Tibial nerve (tissue), 4 donors: ENCODE measurements around the gene MYOM1. TPM values are rescaled to one million over a fixed set of nuclear protein-coding genes. Genes with fewer than 3 reads are reported as not detected.

Source experiments
- DNase-seq, 2 donors: peaks; one replicate each; pipeline ENCODE4 v3.0.0-alpha.2; 2019; ENCODE audit warnings: low spot score in 2 of 2
- H3K27ac ChIP-seq, 4 donors: fragments of 200-600 bp; sonication (generic) in 3 of 4; one replicate each; pipeline ENCODE4 v1.5.1; 2017 to 2019; ENCODE audit warnings: mild to moderate bottlenecking in 1 of 4
- H3K27me3 ChIP-seq, 2 donors: fragments of 200-600 bp; sonication (generic) in 1 of 2; one replicate each; pipeline versions ENCODE4 v1.5.1 to v1.6.0; 2017 to 2019
- H3K36me3 ChIP-seq, 3 donors: fragments of 200-600 bp; sonication (generic); one replicate each; pipeline ENCODE4 v1.5.1; 2018 to 2019
- H3K4me1 ChIP-seq, 4 donors: fragments of 200-600 bp; sonication (generic) in 3 of 4; one replicate each; pipeline ENCODE4 v1.5.1; 2017 to 2019
- H3K4me3 ChIP-seq, 4 donors: fragments of 200-600 bp; sonication (generic) in 3 of 4; one replicate each; pipeline ENCODE4 v1.5.1; 2017 to 2019; ENCODE audit warnings: mild to moderate bottlenecking in 1 of 4, moderate library complexity in 1 of 4
- H3K9me3 ChIP-seq, 4 donors: fragments of 200-600 bp; sonication (generic) in 3 of 4; one replicate each; pipeline ENCODE4 v1.5.1; 2017 to 2019
- EP300 ChIP-seq, 2 donors: sonication (generic); formaldehyde crosslinking; IDR thresholded peaks; one replicate each; pipeline ENCODE4 v1.6.1; 2017; ENCODE audit warnings: antibody characterized with exemption in 2 of 2, mild to moderate bottlenecking in 1 of 2
- POLR2A ChIP-seq, 2 donors: fragments of 450-650 bp; IDR thresholded peaks; one replicate each; pipeline ENCODE4 v1.6.1; 2017; ENCODE audit warnings: antibody characterized with exemption in 2 of 2, mild to moderate bottlenecking in 2 of 2, moderate library complexity in 2 of 2
- WGBS, 2 donors: methylation state at CpG; one replicate each; pipeline ENCODE4 v1.1.5; 2018; 5-methylcytosine and 5-hydroxymethylcytosine counted together
- total RNA-seq, 4 donors: library from RNA; depleted of rRNA; stranded (reverse); fragments of >200 nt; gene quantifications; one replicate each; pipeline ENCODE4 v1.1.0, GENCODE V29; 2016
- TF ChIP-seq, protein P1 (sequence below), 5 experiments: fragments of 200-600 bp in 3 of 5; fragments of 450-650 bp in 2 of 5; sonication (generic) in 3 of 5; IDR thresholded peaks; one replicate each; pipeline ENCODE4 v1.5.1; 2016 to 2019; ENCODE audit warnings: antibody characterized with exemption in 5 of 5, mild to moderate bottlenecking in 3 of 5, moderate library complexity in 2 of 5

MYOM1 gene
- total RNA-seq, 4 donors from 2014 or later = 3.0 to 8.1 (median 5.6) TPM

DNA sequence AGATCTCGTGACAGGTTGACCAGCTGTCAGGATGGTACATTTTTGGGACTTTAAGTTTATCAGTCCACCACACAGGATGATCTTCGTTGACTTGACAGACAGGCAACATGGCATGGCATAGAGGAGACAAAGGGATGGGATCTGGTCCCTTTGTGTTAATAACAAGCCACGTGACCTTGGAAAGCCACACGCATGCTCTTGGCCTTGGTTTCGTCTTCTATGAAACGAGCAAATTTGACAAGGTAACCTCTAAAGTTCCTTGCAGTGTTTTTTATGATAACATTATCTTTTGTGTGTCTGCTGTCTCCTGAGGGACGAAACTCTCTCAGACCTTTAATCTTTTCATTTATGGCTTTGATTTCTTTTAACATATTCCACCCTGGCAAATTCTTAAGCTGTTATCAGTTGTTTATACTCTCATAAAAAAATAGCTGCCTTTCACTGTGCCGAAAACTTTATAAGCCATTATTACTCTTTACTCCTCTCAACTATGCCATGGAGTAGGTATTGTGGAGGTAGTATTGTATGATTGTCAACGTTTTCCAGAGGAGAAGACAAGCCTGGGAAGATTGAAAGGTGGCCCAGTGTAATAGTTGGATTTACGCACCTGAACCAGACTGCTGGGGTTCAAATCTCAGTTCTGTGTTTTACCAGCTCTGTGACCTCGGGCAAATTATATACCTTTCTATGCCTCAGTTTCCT is 81.3 kb downstream of the MYOM1 start:
- H3K9me3 ChIP-seq = peaks cover 0 to 10% (median 0%) of the 10 kb centered on the region in 4 donors
- no peaks in the 10 kb centered on the region for H3K27me3 ChIP-seq
- WGBS, 2 donors = 86% methylated on average over 11 of the region's 11 CpGs
- no peak for TF ChIP-seq POLR2A (IDR thresholded peaks at IDR 0.05)
- no peak for TF ChIP-seq EP300 (IDR thresholded peaks at IDR 0.05)
- TF ChIP-seq, protein P1, sequence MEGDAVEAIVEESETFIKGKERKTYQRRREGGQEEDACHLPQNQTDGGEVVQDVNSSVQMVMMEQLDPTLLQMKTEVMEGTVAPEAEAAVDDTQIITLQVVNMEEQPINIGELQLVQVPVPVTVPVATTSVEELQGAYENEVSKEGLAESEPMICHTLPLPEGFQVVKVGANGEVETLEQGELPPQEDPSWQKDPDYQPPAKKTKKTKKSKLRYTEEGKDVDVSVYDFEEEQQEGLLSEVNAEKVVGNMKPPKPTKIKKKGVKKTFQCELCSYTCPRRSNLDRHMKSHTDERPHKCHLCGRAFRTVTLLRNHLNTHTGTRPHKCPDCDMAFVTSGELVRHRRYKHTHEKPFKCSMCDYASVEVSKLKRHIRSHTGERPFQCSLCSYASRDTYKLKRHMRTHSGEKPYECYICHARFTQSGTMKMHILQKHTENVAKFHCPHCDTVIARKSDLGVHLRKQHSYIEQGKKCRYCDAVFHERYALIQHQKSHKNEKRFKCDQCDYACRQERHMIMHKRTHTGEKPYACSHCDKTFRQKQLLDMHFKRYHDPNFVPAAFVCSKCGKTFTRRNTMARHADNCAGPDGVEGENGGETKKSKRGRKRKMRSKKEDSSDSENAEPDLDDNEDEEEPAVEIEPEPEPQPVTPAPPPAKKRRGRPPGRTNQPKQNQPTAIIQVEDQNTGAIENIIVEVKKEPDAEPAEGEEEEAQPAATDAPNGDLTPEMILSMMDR (IDR thresholded peaks at IDR 0.05) = no peak
- DNase-seq = no peak
- no peaks in the 10 kb centered on the region for H3K36me3 ChIP-seq
- H3K4me1 ChIP-seq = no peaks in the 10 kb centered on the region
- no peak overlapping the region for H3K27ac ChIP-seq
- H3K4me3 ChIP-seq = no peak overlapping the region

DNA sequence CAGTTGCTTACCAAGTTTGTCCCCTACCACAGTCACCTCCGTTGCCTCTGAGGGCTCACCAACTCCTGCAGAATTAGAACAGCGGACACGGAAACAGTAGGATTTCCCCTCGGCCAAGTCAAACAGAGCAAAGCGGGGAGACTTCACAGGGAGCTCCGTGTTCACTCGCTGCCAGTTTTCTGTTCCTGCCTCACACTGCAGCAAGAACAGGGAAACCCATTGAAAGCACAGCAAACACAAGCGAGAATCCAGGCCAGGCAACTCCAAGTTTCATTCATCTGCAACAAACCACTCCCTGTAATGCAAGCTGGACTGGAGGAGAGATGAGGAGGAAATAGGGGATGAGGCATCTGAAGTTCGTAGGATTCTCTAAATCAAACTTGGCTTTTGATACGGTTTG is 84.2 kb downstream of the MYOM1 start:
- TF ChIP-seq POLR2A (IDR thresholded peaks at IDR 0.05) = no peak
- TF ChIP-seq EP300 (IDR thresholded peaks at IDR 0.05) = no peak
- Histone ChIP-seq H3K4me3 (no peak overlapping the region), H3K27me3 (no peaks in the 10 kb centered on the region), H3K27ac (peak overlapping the region in 2 of 4 donors; percentile 25 to 44), H3K4me1 (no peaks in the 10 kb centered on the region), H3K9me3 (no peaks in the 10 kb centered on the region), H3K36me3 (no peaks in the 10 kb centered on the region)
- 45 to 52% methylated on average over 10 of the region's 10 CpGs for WGBS, 2 donors
- no peak for DNase-seq

DNA sequence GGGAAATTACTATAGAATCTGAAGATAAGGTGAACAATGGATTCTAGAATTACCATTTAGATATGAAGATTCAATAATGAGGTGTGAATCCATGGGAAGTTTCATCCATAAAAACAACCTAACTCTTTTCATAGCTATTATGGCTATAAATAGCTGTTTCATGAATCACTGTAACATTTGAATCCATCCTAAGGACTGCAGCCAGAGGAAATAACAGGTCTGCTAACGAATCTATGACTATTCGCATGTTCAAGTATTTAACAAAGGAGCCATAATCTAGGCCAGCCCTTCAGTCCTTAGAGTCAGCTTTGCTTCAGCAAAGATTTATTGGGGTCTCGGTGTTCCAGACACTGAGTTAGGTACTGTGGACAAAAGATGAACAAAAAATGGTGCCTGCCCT is 87.1 kb downstream of the MYOM1 start:
- Histone ChIP-seq H3K27ac (no peak overlapping the region), H3K4me3 (no peak overlapping the region), H3K9me3 (no peaks in the 10 kb centered on the region), H3K27me3 (no peaks in the 10 kb centered on the region), H3K4me1 (peaks cover 0 to 10% (median 0%) of the 10 kb centered on the region in 4 donors), H3K36me3 (no peaks in the 10 kb centered on the region)
- TF ChIP-seq, protein P1 (IDR thresholded peaks at IDR 0.05) = no peak
- TF ChIP-seq POLR2A (IDR thresholded peaks at IDR 0.05) = no peak
- no peak for TF ChIP-seq EP300 (IDR thresholded peaks at IDR 0.05)
- 75 to 82% methylated on average over 3 of the region's 3 CpGs for WGBS, 2 donors
- no peak for DNase-seq

DNA sequence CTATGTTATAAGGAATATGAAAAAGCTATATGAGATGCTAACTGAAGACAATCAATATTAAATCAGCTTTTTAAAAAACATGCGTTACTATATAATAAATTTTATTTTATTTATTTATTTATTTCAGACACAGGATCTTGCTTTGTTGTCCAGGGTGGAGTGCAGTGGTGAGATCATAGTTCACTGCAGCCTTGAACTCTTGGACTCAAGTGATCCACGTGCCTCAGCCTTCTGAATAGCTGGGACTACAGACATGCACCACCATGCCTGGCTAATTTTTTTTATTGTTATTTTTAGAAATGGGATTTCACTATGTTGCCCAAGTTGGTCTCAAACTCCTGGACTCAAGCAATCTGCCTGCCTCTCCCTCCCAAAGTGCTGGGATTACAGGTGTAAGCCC is 89.4 kb downstream of the MYOM1 start:
- WGBS, 2 donors = 32 to 40% methylated on average over 2 of the region's 2 CpGs
- no peak for DNase-seq
- H3K9me3 ChIP-seq = no peaks in the 10 kb centered on the region
- peaks cover 0 to 10% (median 0%) of the 10 kb centered on the region in 3 donors for H3K36me3 ChIP-seq
- TF ChIP-seq, protein P1 (IDR thresholded peaks at IDR 0.05) = no peak
- TF ChIP-seq EP300 (IDR thresholded peaks at IDR 0.05) = no peak
- TF ChIP-seq POLR2A (IDR thresholded peaks at IDR 0.05) = no peak
- H3K4me1 ChIP-seq = peaks cover 0 to 10% (median 0%) of the 10 kb centered on the region in 4 donors
- H3K27me3 ChIP-seq = no peaks in the 10 kb centered on the region
- H3K4me3 ChIP-seq = no peak overlapping the region
- H3K27ac ChIP-seq = no peak overlapping the region

DNA sequence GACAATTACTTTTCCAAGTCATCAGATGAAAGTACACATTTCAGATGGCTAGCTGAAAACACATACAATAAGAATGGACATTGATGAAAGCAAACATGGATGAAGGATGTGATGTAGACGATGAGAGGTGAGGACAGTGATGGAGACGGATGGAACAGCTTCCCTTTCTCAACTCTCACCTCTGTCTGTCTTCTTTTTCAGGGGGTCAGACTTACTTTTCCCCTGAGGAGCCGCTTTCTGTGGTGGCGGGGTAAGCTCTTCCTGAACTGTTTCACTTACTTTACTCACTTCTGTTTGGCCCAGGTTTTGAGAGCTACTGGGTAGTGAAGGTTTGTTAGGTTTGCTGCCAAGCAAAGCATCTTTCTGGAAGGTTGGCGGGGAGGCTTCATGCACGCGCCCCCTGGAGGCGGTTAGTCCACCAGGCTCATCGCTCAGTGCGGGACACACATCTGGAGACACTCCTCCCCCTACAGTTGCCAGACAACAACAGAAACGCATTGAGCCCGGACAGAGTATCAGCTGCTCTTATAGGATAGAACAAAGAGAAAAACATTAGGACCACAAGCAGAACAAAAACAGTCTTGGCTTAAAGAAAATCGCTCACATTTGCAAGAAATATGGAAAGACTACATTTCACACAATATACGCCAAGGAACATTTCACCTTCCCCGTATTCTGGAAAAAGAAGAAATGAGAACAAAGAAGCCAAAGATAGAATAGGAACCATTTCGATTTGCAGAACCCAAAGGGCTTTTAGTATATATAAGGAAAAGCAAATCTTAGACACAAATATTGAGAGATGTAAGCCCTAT is 90.5 kb downstream of the MYOM1 start:
- Histone ChIP-seq H3K27me3 (no peaks in the 10 kb centered on the region), H3K4me1 (peaks cover 0 to 10% (median 0%) of the 10 kb centered on the region in 4 donors), H3K27ac (peak overlapping the region in 1 of 4 donors; percentile 29), H3K9me3 (no peaks in the 10 kb centered on the region), H3K36me3 (peaks cover 0 to 18% (median 0%) of the 10 kb centered on the region in 3 donors), H3K4me3 (no peak overlapping the region)
- DNase-seq = peak; percentile 62 to 83
- TF ChIP-seq POLR2A (IDR thresholded peaks at IDR 0.05) = no peak
- TF ChIP-seq, protein P1 (IDR thresholded peaks at IDR 0.05) = peak; percentile 75 to 85 (median 82)
- 20 to 21% methylated on average over 16 of the region's 16 CpGs for WGBS, 2 donors
